ENCODE measurements around the gene BTBD16.

Gene BTBD16

DNA sequence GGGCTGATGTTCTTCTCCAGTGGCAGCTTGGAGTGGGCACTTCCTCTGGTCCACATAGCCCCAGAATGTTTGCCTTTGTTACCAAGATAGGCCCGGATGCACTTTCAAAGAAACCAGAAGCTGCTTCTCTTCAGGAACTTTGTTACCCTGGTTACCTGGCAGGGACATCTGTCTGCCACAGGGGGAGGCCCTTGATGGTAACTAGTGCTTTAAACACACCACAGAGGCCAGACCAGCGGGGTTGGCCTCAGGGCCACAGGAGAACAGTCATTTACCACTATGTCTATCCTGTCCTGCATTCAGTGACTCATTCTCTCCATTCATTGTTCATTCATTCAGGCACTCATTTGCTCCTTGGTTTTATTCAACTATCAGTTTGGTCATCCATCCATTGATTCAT is 91.5 kb downstream of the BTBD16 start:
- Histone ChIP-seq H3K36me3 (replicated peaks; ENCODE audit: low read depth, low read length) (no peaks in the 10 kb centered on the region), H3K4me1 (ENCODE audit: low read length) (no peaks in the 10 kb centered on the region), H3K79me2 (ENCODE audit: low read length) (no peaks in the 10 kb centered on the region), H3K27ac (ENCODE audit: low read length) (no peak overlapping the region), H3K4me2 (ENCODE audit: low read length) (no peak overlapping the region), H3K9me3 (ENCODE audit: insufficient read depth, low read length) (no peaks in the 10 kb centered on the region), H3K27me3 (ENCODE audit: low read depth, low read length) (peaks cover 22% of the 10 kb centered on the region), H3K9ac (ENCODE audit: low read length) (no peak overlapping the region), H3K4me3 (ENCODE audit: low read length) (no peak overlapping the region), H4K20me1 (ENCODE audit: insufficient read depth, low read length) (no peaks in the 10 kb centered on the region), H2AFZ (ENCODE audit: low read depth, low read length) (no peak overlapping the region)
- TF ChIP-seq EZH2phosphoT487 (IDR thresholded peaks at IDR 0.05; ENCODE audit: low read depth) (no peak), CTCF (IDR thresholded peaks at IDR 0.05; ENCODE audit: low read depth, low read length) (no peak)

DNA sequence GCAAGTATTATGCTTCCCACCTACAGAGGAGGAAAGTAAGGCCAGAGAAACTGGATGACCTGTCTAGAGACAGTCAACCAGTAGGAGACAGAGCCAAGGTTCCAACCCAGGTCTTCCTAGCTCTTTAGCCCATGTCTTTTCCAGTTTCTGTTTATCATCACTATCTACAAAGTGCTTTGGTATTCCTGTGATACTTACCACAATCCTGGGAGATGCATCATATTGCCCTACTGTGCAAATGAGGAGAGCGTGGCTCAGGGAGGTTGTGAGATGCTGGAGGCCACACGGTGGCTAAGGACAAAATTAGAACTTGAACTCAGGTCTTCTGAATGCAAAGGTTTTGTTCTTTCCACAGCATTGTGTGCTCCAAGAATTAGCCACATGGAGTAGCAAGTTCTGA is 92.2 kb downstream of the BTBD16 start:
- no peak overlapping the region for H3K9ac ChIP-seq (ENCODE audit: low read length)
- no peaks in the 10 kb centered on the region for H3K79me2 ChIP-seq (ENCODE audit: low read length)
- peaks cover 29% of the 10 kb centered on the region for H3K27me3 ChIP-seq (ENCODE audit: low read depth, low read length)

GRCh38 chr10:122363722-122364463 is 92.8 kb downstream of the BTBD16 start:
- H3K4me3 ChIP-seq (ENCODE audit: low read length) = no peak overlapping the region
- no peak overlapping the region for H3K9ac ChIP-seq (ENCODE audit: low read length)
- H4K20me1 ChIP-seq (ENCODE audit: insufficient read depth, low read length) = no peaks in the 10 kb centered on the region
- TF ChIP-seq EZH2phosphoT487 (IDR thresholded peaks at IDR 0.05; ENCODE audit: low read depth) (no peak), CTCF (IDR thresholded peaks at IDR 0.05; ENCODE audit: low read depth, low read length) (no peak)
- H2AFZ ChIP-seq (ENCODE audit: low read depth, low read length) = no peak overlapping the region
- H3K4me1 ChIP-seq (ENCODE audit: low read length) = no peaks in the 10 kb centered on the region
- no peaks in the 10 kb centered on the region for H3K9me3 ChIP-seq (ENCODE audit: insufficient read depth, low read length)
- H3K36me3 ChIP-seq (replicated peaks; ENCODE audit: low read depth, low read length) = no peaks in the 10 kb centered on the region
- no peaks in the 10 kb centered on the region for H3K79me2 ChIP-seq (ENCODE audit: low read length)
- no peak overlapping the region for H3K4me2 ChIP-seq (ENCODE audit: low read length)
- no peak overlapping the region for H3K27ac ChIP-seq (ENCODE audit: low read length)
- H3K27me3 ChIP-seq (ENCODE audit: low read depth, low read length) = peaks cover 27% of the 10 kb centered on the region

More for the DNA sequence above, 92.2 kb downstream of the BTBD16 start:
- TF ChIP-seq CTCF (IDR thresholded peaks at IDR 0.05; ENCODE audit: low read depth, low read length) (no peak), EZH2phosphoT487 (IDR thresholded peaks at IDR 0.05; ENCODE audit: low read depth) (no peak)
- Histone ChIP-seq H3K4me2 (ENCODE audit: low read length) (no peak overlapping the region), H3K9me3 (ENCODE audit: insufficient read depth, low read length) (no peaks in the 10 kb centered on the region), H3K27ac (ENCODE audit: low read length) (no peak overlapping the region), H3K4me3 (ENCODE audit: low read length) (no peak overlapping the region), H4K20me1 (ENCODE audit: insufficient read depth, low read length) (no peaks in the 10 kb centered on the region), H2AFZ (ENCODE audit: low read depth, low read length) (no peak overlapping the region), H3K36me3 (replicated peaks; ENCODE audit: low read depth, low read length) (no peaks in the 10 kb centered on the region), H3K4me1 (ENCODE audit: low read length) (no peaks in the 10 kb centered on the region)

DNA sequence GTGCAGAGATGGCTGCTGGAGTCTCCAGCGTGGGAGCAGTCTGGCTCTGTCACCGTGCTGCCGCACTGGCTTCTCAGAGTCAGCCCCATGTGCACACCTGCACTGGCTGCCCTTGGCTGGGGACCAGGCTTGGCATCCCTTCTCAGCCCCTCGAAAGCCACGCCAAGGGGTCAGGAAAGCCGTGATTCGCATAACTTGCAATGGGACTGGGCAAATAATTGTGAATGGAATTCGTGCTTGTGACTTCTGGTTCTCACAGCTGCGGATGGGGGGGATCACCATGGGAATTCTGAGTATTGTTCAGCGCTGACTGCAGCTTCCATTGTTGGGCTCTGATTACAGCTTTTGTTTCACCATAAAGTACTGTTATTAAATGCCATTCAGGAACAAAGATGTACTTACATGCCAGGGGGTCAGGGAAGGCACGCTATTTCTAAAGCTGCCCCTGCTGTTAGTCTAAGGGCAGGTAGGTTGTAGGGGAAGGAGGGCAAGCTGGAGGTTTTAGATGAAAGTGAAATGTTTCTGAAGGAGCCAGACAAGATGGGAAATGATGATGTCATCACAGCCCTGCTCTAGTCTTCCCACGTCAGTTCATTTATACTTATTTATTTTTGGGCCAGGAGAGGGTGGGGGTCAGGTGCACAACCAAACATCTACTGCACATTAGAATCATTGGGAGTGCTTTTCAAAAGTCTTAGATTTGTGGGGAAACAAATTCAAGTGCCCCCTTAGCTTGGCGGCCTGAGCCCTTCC is 97.6 kb downstream of the BTBD16 start:
- Histone ChIP-seq H3K4me2 (ENCODE audit: low read length) (no peak overlapping the region), H3K27ac (ENCODE audit: low read length) (no peak overlapping the region), H3K36me3 (replicated peaks; ENCODE audit: low read depth, low read length) (no peaks in the 10 kb centered on the region), H3K4me3 (ENCODE audit: low read length) (no peak overlapping the region), H3K4me1 (ENCODE audit: low read length) (no peaks in the 10 kb centered on the region), H4K20me1 (ENCODE audit: insufficient read depth, low read length) (no peaks in the 10 kb centered on the region), H3K27me3 (ENCODE audit: low read depth, low read length) (peaks cover 55% of the 10 kb centered on the region), H3K9me3 (ENCODE audit: insufficient read depth, low read length) (no peaks in the 10 kb centered on the region), H2AFZ (ENCODE audit: low read depth, low read length) (no peak overlapping the region), H3K79me2 (ENCODE audit: low read length) (no peaks in the 10 kb centered on the region), H3K9ac (ENCODE audit: low read length) (no peak overlapping the region)
- TF ChIP-seq EZH2phosphoT487 (IDR thresholded peaks at IDR 0.05; ENCODE audit: low read depth) (no peak), CTCF (IDR thresholded peaks at IDR 0.05; ENCODE audit: low read depth, low read length) (no peak)

All from OCI-LY3 (cell line).